ENCODE results near the gene AP1S1.
"Not testable (repeated sequence)": the region's sequence is repeated elsewhere in the genome, so short reads cannot be mapped to it uniquely, and the experiment has no call there.

AP1S1 gene

GRCh38 chr7:101203740-101204738 lies 49.8 kb downstream of the AP1S1 start:
- Histone ChIP-seq H3K4me1 (ENCODE audit: control insufficient read depth, insufficient read depth, low read length) (peaks cover 10% of the 10 kb centered on the region), H3K36me3 (ENCODE audit: control insufficient read depth, insufficient read depth, low read length) (peaks cover 11% of the 10 kb centered on the region; the same call in 1 of the 2 replicates), H3K27me3 (ENCODE audit: control insufficient read depth, insufficient read depth, low read length) (peaks cover 18% of the 10 kb centered on the region)
- not testable (repeated sequence) for H3K9me3 ChIP-seq (ENCODE audit: control insufficient read depth, insufficient read depth, low read length); H3K4me3 ChIP-seq (ENCODE audit: low read depth, low read length); H3K9ac ChIP-seq (ENCODE audit: low read depth, low read length); H3K27ac ChIP-seq (ENCODE audit: low read depth, low read length)

- H3K27me3 ChIP-seq (ENCODE audit: control insufficient read depth, insufficient read depth, low read length) = peaks cover 10% of the 10 kb centered on the region
- H3K9me3 ChIP-seq (ENCODE audit: control insufficient read depth, insufficient read depth, low read length) = no peaks in the 10 kb centered on the region
- H3K4me1 ChIP-seq (ENCODE audit: control insufficient read depth, insufficient read depth, low read length) = peaks cover 2% of the 10 kb centered on the region
- no peak overlapping the region for H3K9ac ChIP-seq (ENCODE audit: low read depth, low read length)
- no peak overlapping the region for H3K27ac ChIP-seq (ENCODE audit: low read depth, low read length)
- H3K4me3 ChIP-seq (ENCODE audit: low read depth, low read length) = no peak overlapping the region
- peaks cover 19% of the 10 kb centered on the region; the same call in 1 of the 2 replicates for H3K36me3 ChIP-seq (ENCODE audit: control insufficient read depth, insufficient read depth, low read length)
These were observed 51.8 kb downstream of the AP1S1 start for GRCh38 chr7:101205901-101206664.

- Histone ChIP-seq H3K4me3 (ENCODE audit: low read depth, low read length) (no peak overlapping the region), H3K27me3 (ENCODE audit: control insufficient read depth, insufficient read depth, low read length) (peaks cover 9% of the 10 kb centered on the region), H3K9ac (ENCODE audit: low read depth, low read length) (no peak overlapping the region), H3K36me3 (ENCODE audit: control insufficient read depth, insufficient read depth, low read length) (peaks cover 24% of the 10 kb centered on the region), H3K4me1 (ENCODE audit: control insufficient read depth, insufficient read depth, low read length) (no peaks in the 10 kb centered on the region), H3K9me3 (ENCODE audit: control insufficient read depth, insufficient read depth, low read length) (no peaks in the 10 kb centered on the region), H3K27ac (ENCODE audit: low read depth, low read length) (no peak overlapping the region)
These were observed 52.4 kb downstream of the AP1S1 start for GRCh38 chr7:101206665-101207042.

- Histone ChIP-seq H3K36me3 (ENCODE audit: control insufficient read depth, insufficient read depth, low read length) (peaks cover 29% of the 10 kb centered on the region), H3K4me1 (ENCODE audit: control insufficient read depth, insufficient read depth, low read length) (no peaks in the 10 kb centered on the region), H3K27ac (ENCODE audit: low read depth, low read length) (no peak overlapping the region), H3K27me3 (ENCODE audit: control insufficient read depth, insufficient read depth, low read length) (peaks cover 1% of the 10 kb centered on the region; the same call in 1 of the 2 replicates), H3K4me3 (ENCODE audit: low read depth, low read length) (no peak overlapping the region), H3K9ac (ENCODE audit: low read depth, low read length) (no peak overlapping the region), H3K9me3 (ENCODE audit: control insufficient read depth, insufficient read depth, low read length) (no peaks in the 10 kb centered on the region)
These were observed 53.2 kb downstream of the AP1S1 start for GRCh38 chr7:101207459-101207858.

GRCh38 chr7:101208794-101209193 lies 54.5 kb downstream of the AP1S1 start:
- H3K36me3 ChIP-seq (ENCODE audit: control insufficient read depth, insufficient read depth, low read length) = peaks cover 32% of the 10 kb centered on the region
- H3K4me1 ChIP-seq (ENCODE audit: control insufficient read depth, insufficient read depth, low read length) = no peaks in the 10 kb centered on the region
- H3K4me3 ChIP-seq (ENCODE audit: low read depth, low read length) = no peak overlapping the region
- H3K9ac ChIP-seq (ENCODE audit: low read depth, low read length) = no peak overlapping the region
- H3K27me3 ChIP-seq (ENCODE audit: control insufficient read depth, insufficient read depth, low read length) = no peaks in the 10 kb centered on the region
- no peak overlapping the region for H3K27ac ChIP-seq (ENCODE audit: low read depth, low read length)
- H3K9me3 ChIP-seq (ENCODE audit: control insufficient read depth, insufficient read depth, low read length) = no peaks in the 10 kb centered on the region

- Histone ChIP-seq H3K36me3 (ENCODE audit: control insufficient read depth, insufficient read depth, low read length) (peaks cover 37% of the 10 kb centered on the region), H3K27me3 (ENCODE audit: control insufficient read depth, insufficient read depth, low read length) (no peaks in the 10 kb centered on the region), H3K4me3 (ENCODE audit: low read depth, low read length) (no peak overlapping the region), H3K27ac (ENCODE audit: low read depth, low read length) (no peak overlapping the region), H3K9ac (ENCODE audit: low read depth, low read length) (no peak overlapping the region), H3K9me3 (ENCODE audit: control insufficient read depth, insufficient read depth, low read length) (no peaks in the 10 kb centered on the region), H3K4me1 (ENCODE audit: control insufficient read depth, insufficient read depth, low read length) (no peaks in the 10 kb centered on the region)
These were observed 55.9 kb downstream of the AP1S1 start for GRCh38 chr7:101210143-101210542.
